IMR-90 (cell line): ENCODE results near the gene WWP2.

Experiments
- CEBPB ChIP-seq: IDR thresholded peaks from 2 replicates; pipeline ENCODE4 v1.6.1; 2012; ENCODE audit warnings: low read depth, low read length, improper control_type of control experiment
- CTCF ChIP-seq: conservative IDR thresholded peaks from 2 replicates; pipeline ENCODE4 v1.5.1; 2012; ENCODE audit warnings: mild to moderate bottlenecking, low read depth, low read length, improper control_type of control experiment
- ELK1 ChIP-seq: fragments of 150-350 bp; IDR thresholded peaks from 2 replicates; pipeline ENCODE4 v1.6.1; 2016; ENCODE audit warnings: low read depth, mild to moderate bottlenecking, low read length, moderate library complexity, borderline replicate concordance
- FOS ChIP-seq: fragments of 150-350 bp; IDR thresholded peaks from 2 replicates; pipeline ENCODE4 v1.6.1; 2016; ENCODE audit warnings: low read depth, low read length
- MAZ ChIP-seq: IDR thresholded peaks from 2 replicates; pipeline ENCODE4 v1.6.1; 2012; ENCODE audit warnings: low read depth, mild to moderate bottlenecking, low read length, improper control_type of control experiment, moderate library complexity, borderline replicate concordance
- MXI1 ChIP-seq: IDR thresholded peaks from 2 replicates; pipeline ENCODE4 v1.6.1; 2012; ENCODE audit warnings: low read depth, mild to moderate bottlenecking, low read length, moderate library complexity, borderline replicate concordance
- NFE2L2 ChIP-seq: fragments of 150-350 bp; IDR thresholded peaks from 2 replicates; pipeline ENCODE4 v1.6.1; 2016; ENCODE audit warnings: low read depth, mild to moderate bottlenecking, low read length
- POLR2A ChIP-seq: IDR thresholded peaks from 2 replicates; pipeline ENCODE4 v1.6.1; 2012; ENCODE audit warnings: mild to moderate bottlenecking, low read depth, low read length
- RAD21 ChIP-seq: IDR thresholded peaks from 2 replicates; pipeline ENCODE4 v1.6.1; 2012; ENCODE audit warnings: low read length, improper control_type of control experiment
- RCOR1 ChIP-seq: IDR thresholded peaks from 2 replicates; pipeline ENCODE4 v1.6.1; 2012; ENCODE audit warnings: mild to moderate bottlenecking, low read length, improper control_type of control experiment; ENCODE audit not compliant: insufficient replicate concordance
- RFX5 ChIP-seq: IDR thresholded peaks from 2 replicates; pipeline ENCODE4 v1.8.0; 2012; ENCODE audit warnings: low read depth, mild to moderate bottlenecking, low read length, moderate library complexity
- SMC3 ChIP-seq: fragments of 150-350 bp; IDR thresholded peaks from 2 replicates; pipeline ENCODE4 v1.6.1; 2016; ENCODE audit warnings: low read depth, mild to moderate bottlenecking, antibody characterized with exemption, low read length, moderate library complexity
- TF ChIP-seq, protein P1 (sequence below): fragments of 150-350 bp; IDR thresholded peaks from 2 replicates; pipeline ENCODE4 v1.6.1; 2017; ENCODE audit warnings: mild to moderate bottlenecking, antibody characterized with exemption, low read length, low read depth

GRCh38 chr16:69744363-69745231, 17.5 kb upstream of the WWP2 start:
- TF ChIP-seq CTCF = no peak
- TF ChIP-seq NFE2L2 = no peak
- no peak for TF ChIP-seq MAZ
- TF ChIP-seq POLR2A = no peak
- no peak for TF ChIP-seq FOS
- no peak for TF ChIP-seq RCOR1
- TF ChIP-seq, protein P1, sequence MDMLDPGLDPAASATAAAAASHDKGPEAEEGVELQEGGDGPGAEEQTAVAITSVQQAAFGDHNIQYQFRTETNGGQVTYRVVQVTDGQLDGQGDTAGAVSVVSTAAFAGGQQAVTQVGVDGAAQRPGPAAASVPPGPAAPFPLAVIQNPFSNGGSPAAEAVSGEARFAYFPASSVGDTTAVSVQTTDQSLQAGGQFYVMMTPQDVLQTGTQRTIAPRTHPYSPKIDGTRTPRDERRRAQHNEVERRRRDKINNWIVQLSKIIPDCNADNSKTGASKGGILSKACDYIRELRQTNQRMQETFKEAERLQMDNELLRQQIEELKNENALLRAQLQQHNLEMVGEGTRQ = no peak
- TF ChIP-seq RFX5 = no peak
- TF ChIP-seq RAD21 = no peak
- no peak for TF ChIP-seq SMC3
- no peak for TF ChIP-seq CEBPB
- no peak for TF ChIP-seq ELK1
- no peak for TF ChIP-seq MXI1
